ENCODE data around the gene PUDP. TPM values are rescaled to one million over a fixed set of nuclear protein-coding genes. Genes with fewer than 3 reads are reported as not detected.

The PUDP gene
- total RNA-seq, 2 donors from 2014 or later = 15.8 to 41.9 TPM

- WGBS, 2 donors = 63 to 82% methylated on average over 1 of the region's 1 CpG
- no peak for DNase-seq
- intact Hi-C loops (cut with DNase I) = no loop called here
- TF ChIP-seq POLR2A (IDR thresholded peaks at IDR 0.05) (no peak), CTCF (IDR thresholded peaks at IDR 0.05) (no peak)
- H3K27me3 ChIP-seq = no peaks in the 10 kb centered on the region
- H3K4me3 ChIP-seq = no peak overlapping the region
- H3K27ac ChIP-seq = no peak overlapping the region
- ATAC-seq = no peak
- no peaks in the 10 kb centered on the region for H3K36me3 ChIP-seq (replicated peaks in 1 of 2; ENCODE audit: insufficient read depth in 1 of 2, low read depth in 2 of 2)
- H3K9me3 ChIP-seq = no peaks in the 10 kb centered on the region
- no peaks in the 10 kb centered on the region for H3K4me1 ChIP-seq
Measured at GRCh38 chrX:7062276-7062675, 85.7 kb downstream of the PUDP start.

GRCh38 chrX:7061429-7061828 is 86.5 kb downstream of the PUDP start:
- no peaks in the 10 kb centered on the region for H3K36me3 ChIP-seq (replicated peaks in 1 of 2; ENCODE audit: insufficient read depth in 1 of 2, low read depth in 2 of 2)
- 59 to 100% methylated on average over 2 of the region's 2 CpGs for WGBS, 2 donors
- H3K27me3 ChIP-seq = no peaks in the 10 kb centered on the region
- ATAC-seq = no peak
- no peak overlapping the region for H3K27ac ChIP-seq
- no peaks in the 10 kb centered on the region for H3K4me1 ChIP-seq
- H3K9me3 ChIP-seq = no peaks in the 10 kb centered on the region
- intact Hi-C loops (cut with DNase I) = no loop called here
- H3K4me3 ChIP-seq = no peak overlapping the region
- no peak for DNase-seq
- no peak for TF ChIP-seq CTCF (IDR thresholded peaks at IDR 0.05)
- TF ChIP-seq POLR2A (IDR thresholded peaks at IDR 0.05) = no peak

GRCh38 chrX:7060444-7060843 is 87.5 kb downstream of the PUDP start:
- H3K9me3 ChIP-seq = no peaks in the 10 kb centered on the region
- H3K4me1 ChIP-seq = no peaks in the 10 kb centered on the region
- TF ChIP-seq CTCF (IDR thresholded peaks at IDR 0.05) (no peak), POLR2A (IDR thresholded peaks at IDR 0.05) (no peak)
- no peaks in the 10 kb centered on the region for H3K36me3 ChIP-seq (replicated peaks in 1 of 2; ENCODE audit: insufficient read depth in 1 of 2, low read depth in 2 of 2)
- H3K27ac ChIP-seq = no peak overlapping the region
- DNase-seq (no peak), ATAC-seq (no peak)
- H3K27me3 ChIP-seq = no peaks in the 10 kb centered on the region
- no peak overlapping the region for H3K4me3 ChIP-seq
- 97 to 100% methylated on average over 3 to 6 of the region's 6 CpGs for WGBS, 2 donors
- intact Hi-C loops (cut with DNase I) = no loop called here

- Histone ChIP-seq H3K36me3 (replicated peaks in 1 of 2; ENCODE audit: insufficient read depth in 1 of 2, low read depth in 2 of 2) (no peaks in the 10 kb centered on the region), H3K27me3 (no peaks in the 10 kb centered on the region), H3K27ac (no peak overlapping the region), H3K4me1 (no peaks in the 10 kb centered on the region), H3K9me3 (no peaks in the 10 kb centered on the region), H3K4me3 (no peak overlapping the region)
- intact Hi-C loops (cut with DNase I) = no loop called here
- WGBS, 2 donors = 81 to 86% methylated on average over 3 to 5 of the region's 5 CpGs
- no peak for DNase-seq
- TF ChIP-seq CTCF (IDR thresholded peaks at IDR 0.05) (no peak), POLR2A (IDR thresholded peaks at IDR 0.05) (no peak)
- no peak for ATAC-seq
Measured at GRCh38 chrX:7059859-7060258, 88.1 kb downstream of the PUDP start.

GRCh38 chrX:7059214-7059838 is 88.6 kb downstream of the PUDP start:
- no peaks in the 10 kb centered on the region for H3K4me1 ChIP-seq
- no peak overlapping the region for H3K27ac ChIP-seq
- 96 to 98% methylated on average over 11 to 12 of the region's 12 CpGs for WGBS, 2 donors
- intact Hi-C loops (cut with DNase I) = no loop called here
- no peak for TF ChIP-seq POLR2A (IDR thresholded peaks at IDR 0.05)
- TF ChIP-seq CTCF (IDR thresholded peaks at IDR 0.05) = no peak
- no peak for DNase-seq
- no peaks in the 10 kb centered on the region for H3K27me3 ChIP-seq
- H3K36me3 ChIP-seq (replicated peaks in 1 of 2; ENCODE audit: insufficient read depth in 1 of 2, low read depth in 2 of 2) = no peaks in the 10 kb centered on the region
- no peaks in the 10 kb centered on the region for H3K9me3 ChIP-seq
- no peak for ATAC-seq
- H3K4me3 ChIP-seq = no peak overlapping the region

All from body of pancreas (tissue), 4 donors.